NT2/D1 (cell line): ENCODE data around the gene HM13.
"Not testable (repeated sequence)": the region's sequence is repeated elsewhere in the genome, so short reads cannot be mapped to it uniquely, and the experiment has no call there.

Experiments used
- DNase-seq: peaks from one replicate; pipeline ENCODE4 v3.0.0-alpha.2; 2011; ENCODE audit warnings: low read depth, low spot score
- H3K27me3 ChIP-seq: 2 replicates; pipeline ENCODE4 v1.6.0; 2011; ENCODE audit warnings: mild to moderate bottlenecking; ENCODE audit not compliant: insufficient read length, insufficient read depth
- H3K36me3 ChIP-seq: 2 replicates; pipeline ENCODE4 v1.6.1; 2011; ENCODE audit warnings: mild to moderate bottlenecking, low read length, mixed read lengths; ENCODE audit not compliant: insufficient read depth, insufficient read length
- H3K4me1 ChIP-seq: 2 replicates; pipeline ENCODE4 v1.5.1; 2011; ENCODE audit not compliant: insufficient read depth, insufficient read length
- H3K4me3 ChIP-seq: 2 replicates; pipeline ENCODE4 v1.5.1; 2011; ENCODE audit warnings: low read depth; ENCODE audit not compliant: insufficient read length
- H3K9ac ChIP-seq: 2 replicates; pipeline ENCODE4 v1.6.0; 2011; ENCODE audit warnings: low read depth; ENCODE audit not compliant: insufficient read length
- H3K9me3 ChIP-seq: 2 replicates; pipeline ENCODE4 v1.5.1; 2011; ENCODE audit warnings: mild to moderate bottlenecking, low read length; ENCODE audit not compliant: insufficient read depth
- SUZ12 ChIP-seq: IDR thresholded peaks from 2 replicates; pipeline ENCODE4 v1.6.1; 2011; ENCODE audit not compliant: insufficient read length, insufficient read depth; ENCODE audit errors: extremely low read depth
- YY1 ChIP-seq: IDR thresholded peaks from 2 replicates; pipeline ENCODE4 v1.6.1; 2011; ENCODE audit not compliant: insufficient read length, insufficient read depth
- ZNF274 ChIP-seq: IDR thresholded peaks from 2 replicates; pipeline ENCODE4 v1.6.1; 2011; ENCODE audit warnings: mild to moderate bottlenecking, low read depth, low read length

Gene HM13

DNA sequence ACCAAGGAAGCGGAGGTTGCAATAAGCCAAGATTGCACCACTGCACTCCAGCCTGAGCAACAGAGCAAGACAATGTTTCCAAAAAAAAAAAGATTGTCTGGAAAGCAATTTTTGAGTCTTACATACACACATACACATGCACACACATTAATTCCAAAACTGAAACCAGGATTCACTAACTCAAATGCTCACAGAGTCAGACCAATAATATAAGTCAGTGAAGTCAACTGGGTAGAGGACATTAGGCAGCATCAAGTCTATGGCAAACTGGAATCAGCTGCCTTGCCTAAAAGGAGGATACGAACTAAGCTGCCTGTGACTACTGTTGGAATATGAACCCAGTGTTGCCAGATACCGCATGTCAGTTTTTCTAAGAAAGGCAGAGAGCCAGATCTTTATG, 23.5 kb upstream of the HM13 start:
- Histone ChIP-seq H3K36me3 (no peaks in the 10 kb centered on the region), H3K9me3 (no peaks in the 10 kb centered on the region), H3K9ac (no peak overlapping the region), H3K4me3 (no peak overlapping the region), H3K4me1 (no peaks in the 10 kb centered on the region), H3K27me3 (peaks cover 7% of the 10 kb centered on the region)
- TF ChIP-seq YY1 = no peak
- no peak for TF ChIP-seq ZNF274
- TF ChIP-seq SUZ12 = no peak
- DNase-seq = no peak

DNA sequence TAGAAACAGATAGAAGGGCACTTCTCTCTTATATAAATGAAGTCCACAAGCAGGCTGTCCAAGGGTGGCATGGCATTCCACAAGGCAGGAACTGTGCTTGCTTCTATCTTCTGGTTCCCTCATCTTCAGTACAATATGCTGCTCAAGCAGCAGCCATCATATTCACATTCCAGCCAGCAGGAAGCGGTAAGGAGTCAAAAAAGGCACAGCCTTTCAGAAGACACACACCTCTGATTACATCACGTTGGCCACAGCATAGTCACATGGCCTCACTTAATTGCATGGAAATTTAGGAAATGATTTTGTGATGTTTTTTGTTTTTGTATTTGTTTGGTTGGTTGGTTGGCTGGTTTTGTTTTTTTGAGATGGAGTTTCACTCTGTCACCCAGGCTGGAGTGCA, 20.1 kb upstream of the HM13 start:
- DNase-seq = no peak
- H3K4me1 ChIP-seq = peaks cover 2% of the 10 kb centered on the region
- H3K9ac ChIP-seq = no peak overlapping the region
- H3K36me3 ChIP-seq = no peaks in the 10 kb centered on the region
- no peaks in the 10 kb centered on the region for H3K9me3 ChIP-seq
- TF ChIP-seq YY1 (no peak), ZNF274 (no peak), SUZ12 (no peak)
- no peaks in the 10 kb centered on the region for H3K27me3 ChIP-seq
- no peak overlapping the region for H3K4me3 ChIP-seq

DNA sequence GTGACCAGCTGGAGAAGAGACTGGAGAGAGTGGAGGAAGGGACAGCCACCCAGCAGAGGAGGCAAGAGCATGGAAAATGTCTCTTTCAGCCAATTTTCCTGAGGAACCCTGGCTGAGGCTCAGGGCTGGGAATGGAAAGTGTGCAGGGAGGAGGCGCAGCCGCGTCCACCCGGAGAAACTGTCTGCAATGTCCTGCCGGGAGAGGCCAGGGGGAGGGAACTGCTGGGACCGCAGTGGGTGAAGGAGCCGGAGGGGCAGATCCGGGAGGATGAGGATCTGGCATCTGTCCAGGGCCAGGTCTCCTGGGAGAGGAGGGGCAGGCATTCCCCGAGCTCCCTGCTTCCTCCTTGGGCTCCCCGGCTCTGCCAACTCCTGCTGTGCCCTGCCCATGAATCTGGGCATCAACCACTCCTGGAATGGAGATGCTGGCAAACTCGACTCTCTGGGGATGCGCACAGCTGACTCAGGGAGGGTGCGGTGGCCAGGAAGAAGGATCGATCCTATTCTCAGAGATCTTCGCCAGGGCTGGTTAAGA, 17.4 kb upstream of the HM13 start:
- no peaks in the 10 kb centered on the region for H3K36me3 ChIP-seq
- H3K4me3 ChIP-seq = no peak overlapping the region
- TF ChIP-seq YY1 = no peak
- TF ChIP-seq ZNF274 = no peak
- no peak for TF ChIP-seq SUZ12
- H3K9ac ChIP-seq = no peak overlapping the region
- H3K9me3 ChIP-seq = no peaks in the 10 kb centered on the region
- H3K4me1 ChIP-seq = peaks cover 2% of the 10 kb centered on the region
- DNase-seq = no peak
- H3K27me3 ChIP-seq = no peaks in the 10 kb centered on the region

DNA sequence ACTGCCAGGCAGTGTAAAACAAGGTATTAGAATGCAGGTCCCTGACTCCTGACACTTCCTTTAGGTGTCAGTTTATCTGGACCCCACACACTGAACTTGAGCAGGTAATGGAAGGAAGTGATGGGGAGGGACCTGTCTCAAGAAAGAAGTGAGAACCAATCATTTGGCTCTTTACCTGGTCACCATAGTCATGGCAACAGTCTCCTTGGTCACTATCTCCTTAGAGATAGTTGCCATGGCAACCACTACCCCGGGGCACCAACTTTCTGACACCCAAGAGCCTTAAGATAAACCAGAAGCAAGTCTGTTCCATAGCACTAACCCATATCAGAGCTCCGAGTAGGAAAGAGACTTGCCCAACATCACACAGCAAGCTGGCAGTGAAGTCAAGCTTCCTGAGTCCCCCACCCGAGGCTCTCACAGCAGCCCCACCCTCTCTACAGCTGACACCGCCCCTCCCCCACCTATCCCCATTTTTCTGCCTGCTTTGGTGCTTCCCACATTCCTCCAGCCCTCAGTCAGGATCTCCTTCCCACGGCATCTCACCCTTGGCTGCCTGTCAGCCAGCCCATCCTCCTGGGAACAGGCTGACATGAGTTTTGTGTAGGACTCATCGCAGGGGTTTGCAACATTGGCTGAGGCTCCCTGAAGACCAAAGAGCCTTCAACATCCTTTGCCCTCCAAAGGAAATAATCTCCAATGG, 16.3 kb upstream of the HM13 start:
- no peak overlapping the region for H3K4me3 ChIP-seq
- H3K36me3 ChIP-seq = no peaks in the 10 kb centered on the region
- no peak for DNase-seq
- H3K4me1 ChIP-seq = peaks cover 2% of the 10 kb centered on the region
- H3K9me3 ChIP-seq = no peaks in the 10 kb centered on the region
- no peaks in the 10 kb centered on the region for H3K27me3 ChIP-seq
- TF ChIP-seq SUZ12 (no peak), YY1 (no peak), ZNF274 (no peak)
- H3K9ac ChIP-seq = no peak overlapping the region

DNA sequence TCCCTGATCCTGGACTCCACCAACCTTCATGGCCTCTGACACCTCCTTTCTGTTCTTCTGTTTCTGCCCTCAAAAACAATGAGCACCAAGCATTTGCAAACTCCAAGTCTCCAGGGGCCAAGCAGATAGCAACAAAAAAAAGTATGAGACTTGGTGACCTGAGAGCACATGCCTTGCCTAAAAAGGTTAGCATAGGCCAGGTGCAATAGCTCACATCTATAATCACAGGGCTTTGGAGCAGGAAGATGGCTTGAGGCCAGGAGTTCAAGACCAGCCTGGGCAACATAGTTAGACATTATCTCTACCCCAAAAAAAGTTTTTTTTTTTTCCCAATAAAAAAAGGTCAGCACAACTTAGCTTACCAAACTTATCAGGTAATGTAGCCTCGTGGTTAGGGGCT, 13.7 kb upstream of the HM13 start:
- TF ChIP-seq ZNF274 = no peak
- TF ChIP-seq YY1 = no peak
- Histone ChIP-seq H3K4me1 (peaks cover 3% of the 10 kb centered on the region), H3K27me3 (no peaks in the 10 kb centered on the region), H3K9ac (no peak overlapping the region), H3K4me3 (no peak overlapping the region), H3K36me3 (no peaks in the 10 kb centered on the region), H3K9me3 (no peaks in the 10 kb centered on the region)
- DNase-seq = no peak

DNA sequence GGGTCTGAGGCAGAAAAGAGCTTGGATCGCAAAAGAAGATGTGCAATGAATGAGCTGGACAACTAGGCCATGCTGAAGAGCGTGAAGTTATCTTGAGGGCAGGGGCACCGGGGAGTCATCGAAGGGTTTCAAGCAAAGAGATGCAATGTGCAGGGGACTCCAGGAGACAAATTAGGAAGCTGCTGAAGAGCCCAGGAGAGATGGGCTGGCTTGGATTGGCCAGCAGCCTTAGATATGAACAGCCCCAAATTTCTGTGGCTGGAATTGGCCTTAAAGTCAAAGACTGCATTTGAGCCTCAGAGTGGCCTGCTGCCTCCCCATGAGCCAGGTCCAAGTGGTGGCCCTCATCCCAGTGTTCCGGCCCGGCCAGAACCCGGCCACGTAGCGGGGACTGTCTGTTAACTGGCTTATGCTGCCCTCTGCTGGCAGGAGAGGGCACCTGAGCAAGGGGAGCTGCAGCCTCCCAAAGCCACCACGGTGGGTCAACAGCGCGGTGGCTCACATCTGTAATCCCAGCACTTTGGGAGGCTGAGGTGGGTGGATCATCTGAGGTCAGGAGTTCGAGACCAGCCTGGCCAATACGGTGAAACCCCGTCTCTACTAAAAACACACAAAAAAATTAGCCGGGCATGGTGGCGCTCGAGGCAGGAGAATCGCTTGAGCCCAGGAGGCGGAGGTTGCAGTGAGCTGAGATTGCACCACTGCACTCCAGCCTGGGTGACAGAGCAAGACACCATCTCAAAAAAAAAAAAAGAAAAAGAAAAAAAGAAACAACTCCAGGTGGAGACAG, 11.2 kb upstream of the HM13 start:
- not testable (repeated sequence) for H3K4me3 ChIP-seq, H3K36me3 ChIP-seq, H3K4me1 ChIP-seq, H3K27me3 ChIP-seq, H3K9ac ChIP-seq, H3K9me3 ChIP-seq
- DNase-seq = peak; percentile 80

DNA sequence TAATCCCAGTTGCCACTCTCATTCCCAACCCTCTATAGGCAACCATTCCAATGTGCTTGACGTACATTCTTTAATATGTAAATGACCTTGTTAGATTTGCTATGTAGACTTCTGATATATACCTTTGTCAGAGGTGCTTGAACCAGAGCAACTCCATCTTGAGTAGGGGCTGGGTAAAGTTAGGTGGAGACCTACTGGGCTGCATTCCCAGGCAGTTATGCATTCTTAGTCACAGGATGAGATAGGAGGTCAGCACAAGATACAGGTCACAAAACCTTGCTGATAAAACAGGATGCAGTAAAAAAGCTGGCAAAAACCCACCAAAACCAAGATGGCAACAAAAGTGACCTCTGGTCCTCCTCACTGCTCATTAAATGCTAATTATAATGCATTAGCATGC, 8.3 kb upstream of the HM13 start:
- peaks cover 1% of the 10 kb centered on the region for H3K4me1 ChIP-seq
- no peak overlapping the region for H3K9ac ChIP-seq
- H3K27me3 ChIP-seq = no peaks in the 10 kb centered on the region
- no peaks in the 10 kb centered on the region for H3K9me3 ChIP-seq
- H3K4me3 ChIP-seq = no peak overlapping the region
- H3K36me3 ChIP-seq = no peaks in the 10 kb centered on the region
- no peak for DNase-seq
- TF ChIP-seq ZNF274 (no peak), SUZ12 (no peak), YY1 (no peak)
